Measurements from ENCODE around the gene MTUS2. TPM values are rescaled to one million over a fixed set of nuclear protein-coding genes. Genes with fewer than 3 reads are reported as not detected.

Gene MTUS2
- total and polyA plus RNA-seq, 10 of the 15 experiments (the other 5 are each of a cell fraction or from before 2014, with no cell fraction given) = under 0.01 to 0.05 (median 0.02) TPM; not detected in 6

- CTCF ChIA-PET = no interaction called here
- in situ Hi-C loops (cut with MboI) (no loop called here), intact Hi-C loops (cut with micrococcal nuclease; ENCODE audit: unreplicated experiment) (no loop called here)
- TF ChIP-seq USF2 (IDR thresholded peaks at IDR 0.05; ENCODE audit: borderline replicate concordance, low read depth, low read length) = no peak
- no peak for TF ChIP-seq YY1 (IDR thresholded peaks at IDR 0.05; ENCODE audit: low read depth, low read length)
- TF ChIP-seq DPF2 (IDR thresholded peaks at IDR 0.05) = no peak
- no peak for TF ChIP-seq MEF2B (IDR thresholded peaks at IDR 0.05; ENCODE audit: partially characterized antibody, poor library complexity, severe bottlenecking)
- TF ChIP-seq STAT3 (IDR thresholded peaks at IDR 0.05; ENCODE audit: low read depth, low read length) = no peak
- TF ChIP-seq BCL3 (IDR thresholded peaks at IDR 0.05; ENCODE audit: borderline replicate concordance, insufficient read depth, low read depth, low read length, poor library complexity, severe bottlenecking) = no peak
- TF ChIP-seq SUZ12 (IDR thresholded peaks at IDR 0.05; ENCODE audit: unreplicated experiment) = no peak
- no peak for TF ChIP-seq TCF7 (IDR thresholded peaks at IDR 0.05; ENCODE audit: borderline replicate concordance)
- TF ChIP-seq PAX8 (IDR thresholded peaks at IDR 0.05) = no peak
- no peak for TF ChIP-seq SIN3A (IDR thresholded peaks at IDR 0.05; ENCODE audit: low read depth, low read length)
- no peak for TF ChIP-seq EP300 (IDR thresholded peaks at IDR 0.05; ENCODE audit: borderline replicate concordance in 1 of 2, control insufficient read depth in 1 of 2, low read depth in 2 of 2, low read length in 2 of 2)
- Histone ChIP-seq H3K4me3 (no peak overlapping the region), H3K4me2 (ENCODE audit: control insufficient read depth, insufficient read depth) (no peak overlapping the region), H3K9ac (ENCODE audit: control insufficient read depth, insufficient read depth, low read length) (no peak overlapping the region), H3K79me2 (ENCODE audit: control insufficient read depth, insufficient read depth, low read length) (no peaks in the 10 kb centered on the region), H3K9me3 (replicated peaks; ENCODE audit: control insufficient read depth, insufficient read depth, low read length) (no peaks in the 10 kb centered on the region), H3K27me3 (replicated peaks in 1 of 2; ENCODE audit: control insufficient read depth in 2 of 2, insufficient read depth in 2 of 2, low read length in 1 of 2) (no peaks in the 10 kb centered on the region; a peak in 1 of 4 replicates), H3K4me1 (ENCODE audit: control insufficient read depth, insufficient read depth, low read length) (no peaks in the 10 kb centered on the region), H3K27ac (ENCODE audit: control insufficient read depth, insufficient read depth) (no peak overlapping the region), H4K20me1 (ENCODE audit: control insufficient read depth, insufficient read depth) (no peaks in the 10 kb centered on the region), H2AFZ (ENCODE audit: control insufficient read depth, low read depth, low read length) (no peak overlapping the region), H3K36me3 (ENCODE audit: control insufficient read depth in 2 of 2, insufficient read depth in 2 of 2, low read length in 1 of 2) (no peaks in the 10 kb centered on the region)
- POLR2A ChIA-PET = no interaction called here
- BruUV-seq (replicated peaks) = no TSS peak
- RAD21 ChIA-PET (ENCODE audit: unreplicated experiment) = no interaction called here
- WGBS (ENCODE audit: insufficient coverage, insufficient replicate concordance, low lambda C conversion rate, missing lambda C conversion rate) = 0% methylated on average over 1 of the region's 1 CpG
- FAIRE-seq = no peak
- ATAC-seq = no peak
- SMC1A ChIA-PET (ENCODE audit: uncharacterized antibody, unreplicated experiment) = no interaction called here
- DNase-seq (ENCODE audit: low read depth, low spot score) = no peak
Observed at GRCh38 chr13:29436291-29436690, 616.2 kb downstream of the MTUS2 start.
